IMR-90 (cell line): ENCODE results near the gene CEP20. TPM values are rescaled to one million over a fixed set of nuclear protein-coding genes. Genes with fewer than 3 reads are reported as not detected.

ENCODE experiments used
- ATAC-seq: fragments of 200-7000 bp; cut with Tn5 transposase; 2 replicates; pipeline ENCODE4 v1.9.1; 2020; ENCODE audit warnings: low read depth, mild to moderate bottlenecking, moderate library complexity
- BruUV-seq: library from RNA; stranded (reverse); fragments of 400-500 nt; replicated peaks from 2 replicates; lab custom pipeline; 2021; lab: Mats Ljungman, UMichigan
- CTCF ChIA-PET: fragments of 300-600 bp; formaldehyde crosslinking; extraction: SDS; loops from one replicate; lab custom pipeline; 2021; ENCODE audit warnings: antibody characterized with exemption; lab: Yijun Ruan, JAX
- POLR2A ChIA-PET: fragments of 300-600 bp; sonication (Branson Sonifier 250); formaldehyde crosslinking; loops from one replicate; lab custom pipeline; 2022; ENCODE audit warnings: antibody characterized with exemption; ENCODE audit not compliant: unreplicated experiment; lab: Charles Lee
- DNase-seq: peaks from one replicate; pipeline ENCODE4 v3.0.0; 2013
- H2AFZ ChIP-seq: replicated peaks from 2 replicates; pipeline ENCODE3; 2013; ENCODE audit warnings: low read length, mild to moderate bottlenecking; ENCODE audit not compliant: poor library complexity
- H2AK5ac ChIP-seq: 2 replicates; pipeline ENCODE4 v1.6.1; 2013; ENCODE audit warnings: low read depth, low read length, inconsistent platforms
- H2AK9ac ChIP-seq: replicated peaks from 2 replicates; pipeline ENCODE3; 2013; ENCODE audit warnings: mild to moderate bottlenecking, low read depth, low read length, moderate library complexity; ENCODE audit not compliant: poor library complexity
- H2BK120ac ChIP-seq: 2 replicates; pipeline ENCODE4 v1.6.1; 2013; ENCODE audit warnings: low read depth, low read length, inconsistent platforms
- H2BK15ac ChIP-seq: 3 replicates; pipeline ENCODE4 v1.6.1; 2013; ENCODE audit warnings: low read depth, low read length, inconsistent platforms
- H2BK20ac ChIP-seq: 2 replicates; pipeline ENCODE4 v1.6.1; 2013; ENCODE audit warnings: low read depth, mild to moderate bottlenecking, inconsistent platforms, low read length, moderate library complexity
- H2BK5ac ChIP-seq: 2 replicates; pipeline ENCODE4 v1.6.1; 2013; ENCODE audit warnings: mild to moderate bottlenecking, low read depth, low read length, inconsistent platforms; ENCODE audit not compliant: poor library complexity, severe bottlenecking
- H3K14ac ChIP-seq: replicated peaks from 2 replicates; pipeline ENCODE4 v1.6.1; 2013; ENCODE audit warnings: low read depth, low read length, inconsistent platforms
- H3K18ac ChIP-seq: 2 replicates; pipeline ENCODE4 v1.6.1; 2013; ENCODE audit warnings: low read depth, low read length, control low read depth
- H3K23ac ChIP-seq: 2 replicates; pipeline ENCODE4 v1.6.1; 2013; ENCODE audit warnings: low read depth, low read length, inconsistent platforms
- H3K27ac ChIP-seq: 2 replicates; pipeline ENCODE4 v1.5.1; 2013; ENCODE audit warnings: mild to moderate bottlenecking, control low read depth, low read length; ENCODE audit not compliant: insufficient read depth
- H3K27me3 ChIP-seq: 2 replicates; pipeline ENCODE4 v1.6.1; 2013; ENCODE audit warnings: low read length; ENCODE audit not compliant: control insufficient read depth, insufficient read depth
- H3K36me3 ChIP-seq: 2 replicates; pipeline ENCODE4 v1.6.1; 2013; ENCODE audit warnings: low read length, mixed read lengths; ENCODE audit not compliant: control insufficient read depth, insufficient read depth
- H3K4ac ChIP-seq: 2 replicates; pipeline ENCODE4 v1.6.1; 2013; ENCODE audit warnings: low read depth, low read length, inconsistent platforms
- H3K4me1 ChIP-seq: 2 replicates; pipeline ENCODE4 v1.6.1; 2013; ENCODE audit warnings: low read length, mixed read lengths; ENCODE audit not compliant: control insufficient read depth, insufficient read depth
- H3K4me2 ChIP-seq: 2 replicates; pipeline ENCODE4 v1.6.1; 2013; ENCODE audit warnings: low read depth, mild to moderate bottlenecking, control low read depth, low read length, moderate library complexity
- H3K4me3 ChIP-seq: 2 replicates; pipeline ENCODE4 v1.5.1; 2013; ENCODE audit warnings: low read depth, mild to moderate bottlenecking, control low read depth, low read length, moderate library complexity; ENCODE audit not compliant: insufficient read depth
- H3K56ac ChIP-seq: 2 replicates; pipeline ENCODE4 v1.6.1; 2013; ENCODE audit warnings: low read length, inconsistent platforms; ENCODE audit not compliant: insufficient read depth; ENCODE audit errors: extremely low read depth
- H3K79me1 ChIP-seq, 2 experiments: 2 replicates each; pipeline ENCODE4 v1.6.1; 2013; ENCODE audit warnings: low read length in 2 of 2, inconsistent platforms in 1 of 2, low read depth in 1 of 2
- H3K9ac ChIP-seq: 2 replicates; pipeline ENCODE4 v1.6.1; 2013; ENCODE audit warnings: low read depth, low read length, control low read depth
- H3K9me1 ChIP-seq: 2 replicates; pipeline ENCODE4 v1.6.1; 2013; ENCODE audit warnings: low read length, inconsistent platforms; ENCODE audit not compliant: insufficient read depth
- H3K9me3 ChIP-seq: 2 replicates; pipeline ENCODE4 v1.6.1; 2013; ENCODE audit warnings: low read length; ENCODE audit not compliant: control insufficient read depth, insufficient read depth
- H4K20me1 ChIP-seq: 2 replicates; pipeline ENCODE4 v1.6.1; 2013; ENCODE audit warnings: low read length, inconsistent platforms; ENCODE audit not compliant: insufficient read depth
- H4K5ac ChIP-seq: 2 replicates; pipeline ENCODE4 v1.6.1; 2013; ENCODE audit warnings: mild to moderate bottlenecking, low read depth, low read length, control low read depth
- H4K8ac ChIP-seq, 2 experiments: 2 replicates each; pipeline ENCODE4 v1.6.1; 2013; ENCODE audit warnings: low read depth in 2 of 2, low read length in 2 of 2, control low read depth in 1 of 2, inconsistent platforms in 1 of 2
- H4K91ac ChIP-seq: 2 replicates; pipeline ENCODE4 v1.6.1; 2013; ENCODE audit warnings: low read depth, low read length, inconsistent platforms; ENCODE audit not compliant: insufficient read depth
- CTCF ChIP-seq: conservative IDR thresholded peaks from 2 replicates; pipeline ENCODE4 v1.5.1; 2012; ENCODE audit warnings: mild to moderate bottlenecking, low read depth, low read length, improper control_type of control experiment
- FOS ChIP-seq: fragments of 150-350 bp; IDR thresholded peaks from 2 replicates; pipeline ENCODE4 v1.6.1; 2016; ENCODE audit warnings: low read depth, low read length
- MXI1 ChIP-seq: IDR thresholded peaks from 2 replicates; pipeline ENCODE4 v1.6.1; 2012; ENCODE audit warnings: low read depth, mild to moderate bottlenecking, low read length, moderate library complexity, borderline replicate concordance
- WGBS, 2 experiments: methylation state at CpG; one replicate each; pipeline versions ENCODE4 v1.1.5 to v1.1.7; 2013; ENCODE audit warnings: missing lambda C conversion rate in 2 of 2; ENCODE audit not compliant: insufficient read length in 1 of 2; ENCODE audit errors: extremely low coverage in 2 of 2; 5-methylcytosine and 5-hydroxymethylcytosine counted together
- dilution Hi-C: fragments of 300-500 bp; cut with HindIII; formaldehyde crosslinking; loops from one replicate; pipeline ENCODE4 v1.14.3; 2018; ENCODE audit warnings: low sequenced_read_pairs; ENCODE audit not compliant: unreplicated experiment
- in situ Hi-C: fragments of 300-500 bp; cut with MboI; formaldehyde crosslinking; loops from 3 replicates; pipeline ENCODE4 v1.14.3; 2019; ENCODE audit warnings: low sequenced_read_pairs, inconsistent platforms, mixed read lengths
- intact Hi-C: fragments of 100-400 bp; cut with micrococcal nuclease; formaldehyde crosslinking; loops from 2 replicates; pipeline ENCODE4 v1.10.0; 2022
- polyA plus RNA-seq, 3 experiments: library from polyadenylated mRNA; depleted of rRNA; stranded (reverse); fragments of >200 nt; gene quantifications; 2 replicates each; pipeline ENCODE4 v1.2.3, GENCODE V29; 2012; ENCODE audit warnings: low replicate concordance in 1 of 3
- total RNA-seq: library from RNA; depleted of rRNA; stranded (reverse); fragments of >200 nt; gene quantifications from 2 replicates; pipeline ENCODE4 v1.2.3, GENCODE V29; 2012

Gene CEP20
- total and polyA plus RNA-seq, 2 of the 4 experiments (the other 2 are of a cell fraction): 28.8 to 40.1 TPM

GRCh38 chr16:15886078-15886477 lies 2.3 kb downstream of the CEP20 start:
- CTCF ChIA-PET: no interaction called here

More at GRCh38 chr16:15886078-15886477, 2.3 kb downstream of the CEP20 start:
- H4K20me1 ChIP-seq: no peaks in the 10 kb centered on the region; the same call in 1 of the 2 replicates
- in situ Hi-C loops (loop anchor here (25.0 kb wide), 1 partner anchor 126 kb away; no protein-coding TSS in a partner anchor), intact Hi-C loops (no loop called here), dilution Hi-C loops (no loop called here)
- DNase-seq (no peak), ATAC-seq (no peak)
- H2AK5ac ChIP-seq: no peak overlapping the region; the same call in 1 of the 2 replicates
- peak overlapping the region; percentile 54; the same call in 1 of the 2 replicates for H3K4ac ChIP-seq
- no CpG with 5 or more reads among the region's 1 CpG for WGBS, 2 experiments
- peak overlapping the region; percentile 24; the same call in 2 of the 3 replicates for H2BK15ac ChIP-seq
- H3K36me3 ChIP-seq: peaks cover 15% of the 10 kb centered on the region
- peak overlapping the region; percentile 60 for H4K5ac ChIP-seq
- H3K27ac ChIP-seq: peak overlapping the region; percentile 82; the same call in 1 of the 2 replicates
- H3K9ac ChIP-seq: no peak overlapping the region
- peak overlapping the region; percentile 26 for H3K23ac ChIP-seq
- H2BK120ac ChIP-seq: peak overlapping the region; percentile 71
- no peak overlapping the region for H3K56ac ChIP-seq
- no TSS peak for BruUV-seq
- peak overlapping the region; percentile 69 for H2BK20ac ChIP-seq
- no peaks in the 10 kb centered on the region for H3K9me3 ChIP-seq
- peaks cover 17% of the 10 kb centered on the region for H3K4me1 ChIP-seq
- H3K79me1 ChIP-seq: peaks cover 30 to 67% of the 10 kb centered on the region in 2 experiments
- H3K4me2 ChIP-seq: peak overlapping the region; percentile 9; the same call in 1 of the 2 replicates
- H3K14ac ChIP-seq: no peak overlapping the region
- POLR2A ChIA-PET: no interaction called here
- no peak overlapping the region for H2AFZ ChIP-seq
- TF ChIP-seq FOS (no peak), MXI1 (no peak), CTCF (no peak)
- H3K27me3 ChIP-seq: no peaks in the 10 kb centered on the region
- H3K9me1 ChIP-seq: peaks cover 9% of the 10 kb centered on the region
- H2BK5ac ChIP-seq: peak overlapping the region; percentile 60
- no peak overlapping the region for H2AK9ac ChIP-seq
- H3K18ac ChIP-seq: peak overlapping the region; percentile 74
- H4K91ac ChIP-seq: peak overlapping the region; percentile 24; the same call in 1 of the 2 replicates
- H3K4me3 ChIP-seq: no peak overlapping the region
- H4K8ac ChIP-seq: peak overlapping the region in 1 of 2 experiments; percentile 42; a peak in 1 of 4 replicates
